Renal cortical epithelial cell (primary cell): ENCODE data around the gene SH3GL3. TPM values are rescaled to one million over a fixed set of nuclear protein-coding genes. Genes with fewer than 3 reads are reported as not detected.
A peak's percentile ranks its signal among the peaks of the same experiment; 100 is the strongest.

ENCODE experiments used
- DNase-seq: peaks from one replicate; pipeline ENCODE4 v3.0.0-alpha.2; 2011; ENCODE audit warnings: low read depth
- total RNA-seq: library from RNA; depleted of rRNA; stranded (reverse); fragments of >200 nt; gene quantifications from 2 replicates; pipeline ENCODE4 v1.2.3, GENCODE V29; 2014

Gene SH3GL3
- total RNA-seq, 1 donor from 2014 or later, result 0.35 TPM

- DNase-seq, result no peak
These were observed 62.9 kb downstream of the SH3GL3 start for GRCh38 chr15:83510001-83510400.

- DNase-seq, result no peak
These were observed 65.3 kb downstream of the SH3GL3 start for GRCh38 chr15:83512459-83512858.

- no peak for DNase-seq
These were observed 67.4 kb downstream of the SH3GL3 start for GRCh38 chr15:83514584-83514983.

- DNase-seq, result peak; percentile 59
These were observed 68.0 kb downstream of the SH3GL3 start for GRCh38 chr15:83515164-83515563.

- peak; percentile 44 for DNase-seq
These were observed 69.8 kb downstream of the SH3GL3 start for GRCh38 chr15:83516935-83517334.

- DNase-seq, result no peak
These were observed 79.2 kb downstream of the SH3GL3 start for GRCh38 chr15:83526319-83526718.

GRCh38 chr15:83533410-83533962 lies 86.3 kb downstream of the SH3GL3 start:
- DNase-seq, result no peak

- DNase-seq, result no peak
These were observed 90.5 kb downstream of the SH3GL3 start for GRCh38 chr15:83537606-83538005.

GRCh38 chr15:83538682-83539081 lies 91.5 kb downstream of the SH3GL3 start:
- no peak for DNase-seq

GRCh38 chr15:83545804-83546511 lies 98.8 kb downstream of the SH3GL3 start:
- no peak for DNase-seq

- DNase-seq, result no peak
These were observed 99.4 kb downstream of the SH3GL3 start for GRCh38 chr15:83546512-83546888.

- DNase-seq, result no peak
These were observed 100.0 kb downstream of the SH3GL3 start for GRCh38 chr15:83547168-83547567.

GRCh38 chr15:83549623-83550022 lies 102.5 kb downstream of the SH3GL3 start:
- no peak for DNase-seq

GRCh38 chr15:83554558-83554957 lies 107.4 kb downstream of the SH3GL3 start:
- no peak for DNase-seq

GRCh38 chr15:83555383-83555782 lies 108.2 kb downstream of the SH3GL3 start:
- DNase-seq, result no peak

GRCh38 chr15:83556068-83556467 lies 108.9 kb downstream of the SH3GL3 start:
- DNase-seq, result no peak

GRCh38 chr15:83556754-83557153 lies 109.6 kb downstream of the SH3GL3 start:
- no peak for DNase-seq

GRCh38 chr15:83558146-83558545 lies 111.0 kb downstream of the SH3GL3 start:
- no peak for DNase-seq

GRCh38 chr15:83559310-83559966 lies 112.3 kb downstream of the SH3GL3 start:
- DNase-seq, result peak; percentile 58

GRCh38 chr15:83561661-83562060 lies 114.5 kb downstream of the SH3GL3 start:
- peak; percentile 59 for DNase-seq

GRCh38 chr15:83565138-83565537 lies 118.0 kb downstream of the SH3GL3 start:
- DNase-seq, result no peak

- DNase-seq, result peak; percentile 44
These were observed 118.5 kb downstream of the SH3GL3 start for GRCh38 chr15:83565553-83566159.

- no peak for DNase-seq
These were observed 120.2 kb downstream of the SH3GL3 start for GRCh38 chr15:83567318-83567717.
